Hepatocyte (in vitro differentiated cells): ENCODE results near the gene APOB.

ENCODE experiments used
- EZH2 ChIP-seq: fragments of 200-600 bp; sonication (generic); IDR thresholded peaks from 2 replicates; pipeline ENCODE4 v1.6.1; 2016; ENCODE audit warnings: antibody characterized with exemption, mild to moderate bottlenecking, borderline replicate concordance
- TF ChIP-seq, protein P1 (sequence below): fragments of 200-600 bp; sonication (generic); IDR thresholded peaks from 2 replicates; pipeline ENCODE4 v1.5.1; 2016; ENCODE audit warnings: antibody characterized with exemption, mild to moderate bottlenecking; ENCODE audit not compliant: poor library complexity

DNA sequence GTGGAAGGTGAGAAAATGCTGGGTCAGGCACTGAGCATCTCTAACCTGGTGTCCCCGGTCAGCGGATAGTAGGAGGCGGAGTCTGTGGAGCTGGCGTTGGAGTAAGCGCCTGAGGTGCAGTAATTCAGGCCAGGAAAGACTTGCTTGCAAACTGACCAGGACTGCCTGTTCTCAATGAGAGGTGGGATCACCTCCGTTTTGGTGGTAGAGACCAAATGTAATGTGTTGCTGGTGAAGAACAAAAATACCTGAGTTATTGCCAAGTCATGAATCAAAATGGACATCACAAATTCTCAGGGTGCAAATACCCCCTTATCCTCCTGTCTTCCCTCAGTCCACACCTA, 24.2 kb downstream of the APOB start:
- TF ChIP-seq, protein P1, sequence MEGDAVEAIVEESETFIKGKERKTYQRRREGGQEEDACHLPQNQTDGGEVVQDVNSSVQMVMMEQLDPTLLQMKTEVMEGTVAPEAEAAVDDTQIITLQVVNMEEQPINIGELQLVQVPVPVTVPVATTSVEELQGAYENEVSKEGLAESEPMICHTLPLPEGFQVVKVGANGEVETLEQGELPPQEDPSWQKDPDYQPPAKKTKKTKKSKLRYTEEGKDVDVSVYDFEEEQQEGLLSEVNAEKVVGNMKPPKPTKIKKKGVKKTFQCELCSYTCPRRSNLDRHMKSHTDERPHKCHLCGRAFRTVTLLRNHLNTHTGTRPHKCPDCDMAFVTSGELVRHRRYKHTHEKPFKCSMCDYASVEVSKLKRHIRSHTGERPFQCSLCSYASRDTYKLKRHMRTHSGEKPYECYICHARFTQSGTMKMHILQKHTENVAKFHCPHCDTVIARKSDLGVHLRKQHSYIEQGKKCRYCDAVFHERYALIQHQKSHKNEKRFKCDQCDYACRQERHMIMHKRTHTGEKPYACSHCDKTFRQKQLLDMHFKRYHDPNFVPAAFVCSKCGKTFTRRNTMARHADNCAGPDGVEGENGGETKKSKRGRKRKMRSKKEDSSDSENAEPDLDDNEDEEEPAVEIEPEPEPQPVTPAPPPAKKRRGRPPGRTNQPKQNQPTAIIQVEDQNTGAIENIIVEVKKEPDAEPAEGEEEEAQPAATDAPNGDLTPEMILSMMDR: no peak
- no peak for TF ChIP-seq EZH2
